ENCODE results near the gene PRMT7. TPM values are rescaled to one million over a fixed set of nuclear protein-coding genes. Genes with fewer than 3 reads are reported as not detected.

The PRMT7 gene
- total and polyA plus RNA-seq, 2 of the 8 experiments (the other 6 are each of a cell fraction or from before 2014, with no cell fraction given): 48.2 to 49.3 TPM

DNA sequence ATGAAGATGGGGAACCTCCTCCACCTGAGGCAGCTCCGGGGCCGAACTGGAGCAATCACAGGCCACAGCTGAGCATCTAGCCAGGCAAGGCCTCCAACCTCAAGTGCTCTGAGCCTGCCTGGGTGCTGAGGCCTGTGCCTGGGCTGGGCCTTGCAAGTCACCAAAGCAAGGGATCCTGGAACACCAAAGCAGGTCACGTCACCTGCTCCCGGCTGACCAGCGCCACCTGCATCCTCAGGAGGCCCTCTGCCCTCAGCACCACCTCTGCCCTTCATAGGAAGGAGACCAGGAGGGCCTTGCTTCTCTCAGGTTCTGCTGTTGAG, 69.5 kb downstream of the PRMT7 start:
- no peak overlapping the region for H3K56ac ChIP-seq (replicated peaks; ENCODE audit: insufficient read length, low read depth, low read length)
- H2BK12ac ChIP-seq (ENCODE audit: low read depth, low read length): no peak overlapping the region
- CTCF ChIA-PET (ENCODE audit: partially characterized antibody): interaction anchor here (1.0 to 8.8 kb wide), 3 partner anchors 8 to 16 kb away, joined by 3 to 84 read pairs (median 3); no protein-coding TSS in a partner anchor
- no peak overlapping the region for H3K4me2 ChIP-seq (ENCODE audit: insufficient read depth in 1 of 2, low read depth in 2 of 2, low read length in 2 of 2)
- no peak overlapping the region for H3K27ac ChIP-seq (ENCODE audit: low read depth, low read length)
- H3K4me1 ChIP-seq (replicated peaks in 1 of 4; ENCODE audit: control insufficient read depth in 3 of 4, insufficient read depth in 4 of 4, low read length in 3 of 4): peaks cover 3 to 15% (median 13%) of the 10 kb centered on the region in 4 experiments
- no peaks in the 10 kb centered on the region for H3K9me3 ChIP-seq (ENCODE audit: insufficient read depth in 2 of 2, low read depth in 1 of 2, low read length in 1 of 2)
- no peak for FAIRE-seq
- POLR2A ChIA-PET (ENCODE audit: partially characterized antibody): no interaction called here
- no peak overlapping the region for H2AFZ ChIP-seq (ENCODE audit: low read length)
- 82% methylated on average over 5 of the region's 5 CpGs; no CpG with 5 or more reads in 1 of the 2 experiments for WGBS, 2 experiments (ENCODE audit: extremely low coverage in 1 of 2, insufficient coverage in 1 of 2, insufficient read length in 1 of 2, insufficient replicate concordance in 2 of 2, low coverage in 1 of 2, low lambda C conversion rate in 2 of 2, missing lambda C conversion rate in 1 of 2)
- no peaks in the 10 kb centered on the region; a peak in 2 of 7 replicates for H3K27me3 ChIP-seq (replicated peaks in 1 of 4; ENCODE audit: control insufficient read depth in 3 of 4, extremely low read depth in 1 of 4, insufficient read depth in 3 of 4, low read length in 3 of 4)
- no peaks in the 10 kb centered on the region for H3K23me2 ChIP-seq (ENCODE audit: low read depth, low read length)
- H2BK5ac ChIP-seq (ENCODE audit: low read depth, low read length): peak overlapping the region; percentile 2; the same call in 1 of the 2 replicates
- no peaks in the 10 kb centered on the region for H4K20me1 ChIP-seq (replicated peaks in 1 of 2; ENCODE audit: control insufficient read depth in 1 of 2, insufficient read depth in 2 of 2, low read length in 2 of 2)
- no peak overlapping the region for H3K4ac ChIP-seq (replicated peaks; ENCODE audit: insufficient read length, low read depth, low read length)
- H4K8ac ChIP-seq (ENCODE audit: extremely low read depth, insufficient read depth, low read length): no peak overlapping the region
- no peak overlapping the region for H2BK20ac ChIP-seq (ENCODE audit: low read length)
- no peak for DNase-seq (ENCODE audit: low read depth in 1 of 2, low spot score in 2 of 2)
- no peak overlapping the region; a peak in 1 of 7 replicates for H3K9ac ChIP-seq (replicated peaks in 1 of 4; ENCODE audit: extremely low read depth in 1 of 4, low read depth in 3 of 4, low read length in 3 of 4)
- no peak overlapping the region for H4K91ac ChIP-seq (replicated peaks; ENCODE audit: insufficient read length, low read length)
- H3K79me2 ChIP-seq (ENCODE audit: control insufficient read depth in 1 of 2, insufficient read depth in 2 of 2, low read length in 2 of 2): no peaks in the 10 kb centered on the region
- H2AK5ac ChIP-seq (ENCODE audit: low read depth, low read length): no peak overlapping the region
- no peak overlapping the region for H3K14ac ChIP-seq (ENCODE audit: insufficient read length)
- H3K23ac ChIP-seq (ENCODE audit: insufficient read length): no peak overlapping the region
- no peak overlapping the region for H2BK120ac ChIP-seq (replicated peaks; ENCODE audit: low read depth, low read length)
- H3K18ac ChIP-seq (ENCODE audit: extremely low read depth, low read length): no peak overlapping the region
- H4K5ac ChIP-seq (ENCODE audit: insufficient read length, low read depth, low read length): no peak overlapping the region
- H3K36me3 ChIP-seq (ENCODE audit: control insufficient read depth in 2 of 4, insufficient read depth in 4 of 4, low read length in 3 of 4): no peaks in the 10 kb centered on the region
- H2BK15ac ChIP-seq (ENCODE audit: low read length): no peak overlapping the region
- no peaks in the 10 kb centered on the region for H3K79me1 ChIP-seq (ENCODE audit: low read depth, low read length)
- H3K4me3 ChIP-seq (ENCODE audit: extremely low read depth in 1 of 4, insufficient read depth in 2 of 4, low read depth in 3 of 4, low read length in 4 of 4): no peak overlapping the region
- TF ChIP-seq SIRT6 (IDR thresholded peaks at IDR 0.05; ENCODE audit: low read length): no peak
- no peak for TF ChIP-seq BRCA1 (IDR thresholded peaks at IDR 0.05; ENCODE audit: low read depth, low read length)
- TF ChIP-seq, protein P1, sequence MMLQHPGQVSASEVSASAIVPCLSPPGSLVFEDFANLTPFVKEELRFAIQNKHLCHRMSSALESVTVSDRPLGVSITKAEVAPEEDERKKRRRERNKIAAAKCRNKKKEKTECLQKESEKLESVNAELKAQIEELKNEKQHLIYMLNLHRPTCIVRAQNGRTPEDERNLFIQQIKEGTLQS (IDR thresholded peaks at IDR 0.05; ENCODE audit: insufficient read depth, low read depth, low read length): no peak
- no peak for TF ChIP-seq NANOG (IDR thresholded peaks at IDR 0.05; ENCODE audit: insufficient read depth, low read depth, low read length, poor library complexity, severe bottlenecking)
- TF ChIP-seq SP2 (IDR thresholded peaks at IDR 0.05; ENCODE audit: low read length): no peak
- no peak for TF ChIP-seq YY1 (IDR thresholded peaks at IDR 0.05; ENCODE audit: low read depth, low read length)
- no peak for TF ChIP-seq RFX5 (IDR thresholded peaks at IDR 0.05; ENCODE audit: borderline replicate concordance, low read depth, low read length)
- no peak for TF ChIP-seq CBX5 (IDR thresholded peaks at IDR 0.05; ENCODE audit: low read depth, low read length)
- no peak for TF ChIP-seq KDM4A (IDR thresholded peaks at IDR 0.05; ENCODE audit: low read depth, low read length, severe bottlenecking)
- TF ChIP-seq KDM1A (IDR thresholded peaks at IDR 0.05; ENCODE audit: borderline replicate concordance, low read length): no peak
- TF ChIP-seq SUZ12 (IDR thresholded peaks at IDR 0.05; ENCODE audit: low read length): no peak
- no peak for TF ChIP-seq RAD21 (IDR thresholded peaks at IDR 0.05 in 1 of 2, conservative IDR thresholded peaks at IDR 0.05 in 1 of 2; ENCODE audit: low read depth in 2 of 2, low read length in 2 of 2)
- no peak for TF ChIP-seq SIN3A (conservative IDR thresholded peaks at IDR 0.05 in 1 of 2, IDR thresholded peaks at IDR 0.05 in 1 of 2; ENCODE audit: low read depth in 1 of 2, low read length in 2 of 2)
- no peak for TF ChIP-seq RXRA (IDR thresholded peaks at IDR 0.05; ENCODE audit: insufficient read depth, low read depth, low read length)
